ENCODE measurements around the gene UBIAD1. TPM values are rescaled to one million over a fixed set of nuclear protein-coding genes. Genes with fewer than 3 reads are reported as not detected.

UBIAD1 gene
- total and polyA plus RNA-seq, 10 of the 15 experiments (the other 5 are each of a cell fraction or from before 2014, with no cell fraction given), result 4.5 to 23.8 (median 16.0) TPM

GRCh38 chr1:11334261-11334804 lies 61.3 kb downstream of the UBIAD1 start (continued):
- TF ChIP-seq DPF2 (IDR thresholded peaks at IDR 0.05) (no peak), IRF4 (IDR thresholded peaks at IDR 0.05; ENCODE audit: low read depth, low read length) (no peak), TCF7 (IDR thresholded peaks at IDR 0.05; ENCODE audit: borderline replicate concordance) (no peak)
- TF ChIP-seq, protein P1, sequence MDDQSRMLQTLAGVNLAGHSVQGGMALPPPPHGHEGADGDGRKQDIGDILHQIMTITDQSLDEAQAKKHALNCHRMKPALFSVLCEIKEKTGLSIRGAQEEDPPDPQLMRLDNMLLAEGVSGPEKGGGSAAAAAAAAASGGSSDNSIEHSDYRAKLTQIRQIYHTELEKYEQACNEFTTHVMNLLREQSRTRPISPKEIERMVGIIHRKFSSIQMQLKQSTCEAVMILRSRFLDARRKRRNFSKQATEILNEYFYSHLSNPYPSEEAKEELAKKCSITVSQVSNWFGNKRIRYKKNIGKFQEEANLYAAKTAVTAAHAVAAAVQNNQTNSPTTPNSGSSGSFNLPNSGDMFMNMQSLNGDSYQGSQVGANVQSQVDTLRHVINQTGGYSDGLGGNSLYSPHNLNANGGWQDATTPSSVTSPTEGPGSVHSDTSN (IDR thresholded peaks at IDR 0.05; ENCODE audit: insufficient replicate concordance, low read depth, low read length), result no peak

- Histone ChIP-seq H3K9ac (ENCODE audit: control insufficient read depth, insufficient read depth, low read length) (no peak overlapping the region), H2AFZ (ENCODE audit: control insufficient read depth, low read depth, low read length) (no peak overlapping the region), H3K4me2 (ENCODE audit: control insufficient read depth, insufficient read depth) (no peak overlapping the region; the same call in 1 of the 2 replicates), H3K9me3 (replicated peaks; ENCODE audit: control insufficient read depth, insufficient read depth, low read length) (no peaks in the 10 kb centered on the region), H3K4me3 (no peak overlapping the region), H3K79me2 (ENCODE audit: control insufficient read depth, insufficient read depth, low read length) (no peaks in the 10 kb centered on the region), H4K20me1 (ENCODE audit: control insufficient read depth, insufficient read depth) (no peaks in the 10 kb centered on the region), H3K4me1 (ENCODE audit: control insufficient read depth, insufficient read depth, low read length) (peaks cover 16% of the 10 kb centered on the region), H3K27me3 (replicated peaks in 1 of 2; ENCODE audit: control insufficient read depth in 2 of 2, insufficient read depth in 2 of 2, low read length in 1 of 2) (peaks cover 0 to 4% of the 10 kb centered on the region in 2 experiments; a peak in 2 of 4 replicates), H3K36me3 (ENCODE audit: control insufficient read depth in 2 of 2, insufficient read depth in 2 of 2, low read length in 1 of 2) (no peaks in the 10 kb centered on the region), H3K27ac (ENCODE audit: control insufficient read depth, insufficient read depth) (no peak overlapping the region; the same call in 1 of the 2 replicates)
- POLR2A ChIA-PET, result no interaction called here
- CTCF ChIA-PET, result interaction anchor here (0.6 to 2.3 kb wide), 3 partner anchors 14 to 74 kb away, joined by 3 to 14 read pairs (median 6); no protein-coding TSS in a partner anchor
- FAIRE-seq (no peak), ATAC-seq (no peak), DNase-seq (ENCODE audit: low read depth, low spot score) (no peak)
- SMC1A ChIA-PET (ENCODE audit: uncharacterized antibody, unreplicated experiment), result interaction anchor here (1.1 kb wide), 1 partner anchor 93 kb away, joined by 4 read pairs; no protein-coding TSS in a partner anchor
- RAD21 ChIA-PET (ENCODE audit: unreplicated experiment), result no interaction called here
- WGBS (ENCODE audit: insufficient coverage, insufficient replicate concordance, low lambda C conversion rate, missing lambda C conversion rate), result 75% methylated on average over 4 of the region's 7 CpGs
- TF ChIP-seq IRF5 (IDR thresholded peaks at IDR 0.05; ENCODE audit: borderline replicate concordance) (no peak), KLF5 (IDR thresholded peaks at IDR 0.05; ENCODE audit: partially characterized antibody) (no peak), E2F4 (IDR thresholded peaks at IDR 0.05; ENCODE audit: low read depth, low read length) (no peak), FOXK2 (IDR thresholded peaks at IDR 0.05) (no peak), SMAD5 (IDR thresholded peaks at IDR 0.05; ENCODE audit: low read depth) (no peak), DPF2 (IDR thresholded peaks at IDR 0.05) (no peak), IKZF2 (IDR thresholded peaks at IDR 0.05) (no peak), CEBPB (IDR thresholded peaks at IDR 0.05; ENCODE audit: borderline replicate concordance in 1 of 2, low read depth in 2 of 2, low read length in 2 of 2) (no peak), FOXM1 (IDR thresholded peaks at IDR 0.05; ENCODE audit: low read depth, low read length) (no peak), BHLHE40 (IDR thresholded peaks at IDR 0.05; ENCODE audit: borderline replicate concordance in 1 of 2, low read depth in 2 of 2, low read length in 1 of 2) (no peak)
- TF ChIP-seq, protein P1 (IDR thresholded peaks at IDR 0.05; ENCODE audit: insufficient replicate concordance, low read depth, low read length), result no peak
- in situ Hi-C loops (cut with MboI) (no loop called here), intact Hi-C loops (cut with micrococcal nuclease; ENCODE audit: unreplicated experiment) (loop anchor here (1.0 kb wide), 1 partner anchor 307 kb away; no protein-coding TSS in a partner anchor)
- BruUV-seq (replicated peaks), result no TSS peak
These were observed 61.8 kb downstream of the UBIAD1 start for GRCh38 chr1:11334821-11335220.

Measured in GM12878 (cell line).